ENCODE measurements around the gene SLC35E4.
"Not testable (repeated sequence)": the region's sequence is repeated elsewhere in the genome, so short reads cannot be mapped to it uniquely, and the experiment has no call there.

SLC35E4 gene

DNA sequence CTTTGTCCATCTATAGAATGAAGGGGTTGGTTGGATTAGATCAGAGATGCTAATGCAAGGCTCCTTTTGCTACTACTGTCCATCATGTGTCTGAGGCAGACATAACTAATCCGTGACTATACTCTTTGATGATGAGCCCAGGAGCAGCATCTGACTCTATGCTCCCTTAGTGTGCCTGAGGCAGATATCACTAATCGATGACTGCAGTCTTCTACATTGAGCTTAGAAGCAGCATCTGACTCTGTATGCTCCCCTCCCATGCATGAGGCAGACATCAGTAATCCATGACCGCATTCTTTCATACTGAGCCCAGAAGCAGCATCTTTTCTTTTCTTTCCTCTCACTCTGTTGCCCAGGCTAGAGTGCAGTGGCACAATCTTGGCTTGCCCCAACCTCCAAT is 24.4 kb upstream of the SLC35E4 start:
- no peak for DNase-seq (ENCODE audit: low read depth, low spot score)

DNA sequence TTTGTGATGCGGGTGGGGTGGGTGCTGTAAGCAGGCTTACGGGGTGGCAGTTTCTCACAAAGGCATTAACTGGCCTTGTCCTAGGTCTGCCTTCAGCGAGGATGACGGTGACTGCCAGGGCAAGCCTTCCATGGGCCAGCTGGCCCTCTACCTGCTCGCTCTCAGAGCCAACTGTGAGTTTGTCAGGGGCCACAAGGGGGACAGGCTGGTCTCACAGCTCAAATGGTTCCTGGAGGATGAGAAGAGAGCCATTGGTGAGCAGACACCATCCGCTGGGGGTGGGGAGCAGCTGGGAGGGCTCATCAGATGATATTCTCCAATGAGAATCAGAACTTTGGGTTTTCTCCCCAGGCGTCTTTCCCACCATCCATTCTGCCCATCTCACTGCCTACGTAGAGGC is 22.8 kb upstream of the SLC35E4 start:
- DNase-seq (ENCODE audit: low read depth, low spot score): no peak

DNA sequence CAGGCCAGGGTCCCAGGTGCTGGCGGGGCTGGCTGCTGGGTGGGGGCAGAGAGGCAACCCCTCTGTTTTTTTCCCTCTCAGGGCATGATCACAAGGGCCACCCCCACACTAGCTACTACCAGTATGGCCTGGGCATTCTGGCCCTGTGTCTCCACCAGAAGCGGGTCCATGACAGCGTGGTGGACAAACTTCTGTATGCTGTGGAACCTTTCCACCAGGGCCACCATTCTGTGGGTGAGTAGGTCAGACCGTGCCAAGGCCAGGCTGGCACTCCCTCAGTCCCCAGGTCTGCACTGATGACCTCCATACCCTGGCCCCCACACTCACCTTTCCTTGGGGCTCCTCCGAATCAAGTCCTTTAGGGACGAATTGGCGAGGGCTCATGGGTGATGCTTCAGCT is 21.3 kb upstream of the SLC35E4 start:
- DNase-seq (ENCODE audit: low read depth, low spot score): no peak

DNA sequence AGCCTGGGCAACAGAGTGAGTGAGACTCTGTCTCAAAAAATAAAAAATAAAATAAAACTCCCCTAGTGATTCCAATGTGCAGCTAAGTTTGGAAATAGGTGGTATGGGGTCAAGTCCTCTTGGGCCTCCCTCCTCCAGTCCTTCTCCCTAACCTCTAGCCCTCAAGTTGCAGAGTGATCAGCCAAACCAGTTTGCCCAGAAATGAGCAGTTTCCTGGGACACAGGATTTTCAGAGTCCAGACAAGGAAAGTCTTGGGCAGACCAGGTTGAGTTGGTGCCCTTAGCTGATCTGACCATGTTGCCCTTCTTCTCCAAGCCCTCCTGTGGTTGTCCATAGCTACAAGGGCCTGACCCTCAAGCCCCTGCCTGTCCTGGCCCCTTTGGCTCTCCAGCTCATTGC is 20.7 kb upstream of the SLC35E4 start:
- no peak for DNase-seq (ENCODE audit: low read depth, low spot score)

DNA sequence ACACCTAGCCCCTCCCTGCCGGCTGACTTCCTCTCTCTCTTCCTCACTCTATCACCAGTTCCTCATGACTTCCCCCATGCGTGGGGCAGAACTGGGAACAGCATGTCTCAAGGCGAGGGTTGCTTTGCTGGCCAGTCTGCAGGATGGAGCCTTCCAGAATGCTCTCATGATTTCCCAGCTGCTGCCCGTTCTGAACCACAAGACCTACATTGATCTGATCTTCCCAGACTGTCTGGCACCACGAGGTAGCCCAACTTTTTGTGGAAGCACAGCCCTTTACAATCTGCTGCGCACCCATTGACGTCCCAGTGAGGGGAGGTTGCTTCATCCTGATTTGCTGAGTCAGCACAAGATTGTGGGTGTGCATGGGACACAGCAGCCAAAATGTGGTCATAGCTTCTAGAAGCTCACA is 20.0 kb upstream of the SLC35E4 start:
- DNase-seq (ENCODE audit: low read depth, low spot score): no peak

DNA sequence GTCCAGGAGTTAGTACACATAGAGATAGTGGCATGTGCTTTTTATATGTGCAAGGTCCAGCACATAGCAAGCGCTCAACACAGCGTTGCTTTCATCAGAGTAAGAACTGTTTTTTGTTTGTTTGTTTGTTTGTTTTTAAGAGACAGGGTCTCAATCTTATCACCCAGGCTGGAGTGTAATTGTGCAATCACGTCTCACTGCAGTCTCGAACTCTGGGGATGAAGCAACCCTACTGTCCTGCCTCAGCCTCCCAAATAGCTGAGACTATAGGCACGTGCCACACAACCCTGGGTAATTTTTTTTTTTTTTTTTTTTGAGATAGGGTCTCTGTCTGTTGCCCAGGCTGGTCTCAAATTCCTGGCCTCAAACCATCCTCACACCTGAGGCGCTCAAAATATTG is 17.8 kb upstream of the SLC35E4 start:
- no peak for DNase-seq (ENCODE audit: low read depth, low spot score)

DNA sequence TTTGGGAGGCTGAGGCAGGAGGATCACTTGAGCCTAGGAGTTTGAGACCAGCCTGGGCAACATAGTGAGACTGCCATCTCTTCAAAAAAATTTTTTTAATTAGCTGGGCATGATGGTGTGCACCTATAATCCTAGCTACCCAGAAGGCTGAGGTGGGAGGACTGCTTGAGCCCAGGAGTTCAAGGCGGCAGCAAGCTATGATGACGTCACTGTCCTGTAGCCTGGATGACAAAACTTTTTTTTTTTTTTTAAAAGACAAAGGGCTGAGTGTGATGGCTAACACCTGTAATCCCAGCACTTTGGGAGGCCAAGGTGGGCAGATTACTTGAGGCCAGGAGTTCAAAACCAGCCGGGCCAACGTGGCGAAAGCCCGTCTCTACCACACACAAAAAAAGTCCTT is 15.7 kb upstream of the SLC35E4 start:
- not testable (repeated sequence) for DNase-seq (ENCODE audit: low read depth, low spot score)

DNA sequence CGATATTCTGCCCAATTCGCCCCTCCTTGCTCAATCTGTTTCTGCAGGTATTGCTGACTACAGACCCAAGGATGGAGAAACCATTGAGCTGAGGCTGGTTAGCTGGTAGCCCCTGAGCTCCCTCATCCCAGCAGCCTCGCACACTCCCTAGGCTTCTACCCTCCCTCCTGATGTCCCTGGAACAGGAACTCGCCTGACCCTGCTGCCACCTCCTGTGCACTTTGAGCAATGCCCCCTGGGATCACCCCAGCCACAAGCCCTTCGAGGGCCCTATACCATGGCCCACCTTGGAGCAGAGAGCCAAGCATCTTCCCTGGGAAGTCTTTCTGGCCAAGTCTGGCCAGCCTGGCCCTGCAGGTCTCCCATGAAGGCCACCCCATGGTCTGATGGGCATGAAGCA is 9.2 kb upstream of the SLC35E4 start:
- DNase-seq (ENCODE audit: low read depth, low spot score): no peak

DNA sequence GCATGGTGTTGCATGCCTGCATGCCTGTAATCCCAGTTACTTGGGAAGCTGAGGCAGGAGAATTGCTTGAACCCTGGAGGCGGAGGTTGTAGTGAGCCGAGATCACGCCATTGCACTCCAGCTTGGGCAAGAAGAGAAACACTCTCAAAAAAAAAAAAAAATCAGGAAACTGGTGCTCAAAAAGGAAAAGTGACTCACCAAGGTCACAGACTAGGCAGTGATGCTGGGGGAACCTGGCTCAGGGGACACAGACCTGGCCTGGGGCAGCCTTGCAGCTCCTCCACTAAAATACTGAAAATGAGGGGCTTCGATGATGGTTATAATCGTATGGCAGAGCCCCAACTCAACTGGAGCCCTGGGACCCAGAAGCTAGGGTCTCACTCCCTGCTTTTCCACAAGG is 8.1 kb upstream of the SLC35E4 start:
- no peak for DNase-seq (ENCODE audit: low read depth, low spot score)

DNA sequence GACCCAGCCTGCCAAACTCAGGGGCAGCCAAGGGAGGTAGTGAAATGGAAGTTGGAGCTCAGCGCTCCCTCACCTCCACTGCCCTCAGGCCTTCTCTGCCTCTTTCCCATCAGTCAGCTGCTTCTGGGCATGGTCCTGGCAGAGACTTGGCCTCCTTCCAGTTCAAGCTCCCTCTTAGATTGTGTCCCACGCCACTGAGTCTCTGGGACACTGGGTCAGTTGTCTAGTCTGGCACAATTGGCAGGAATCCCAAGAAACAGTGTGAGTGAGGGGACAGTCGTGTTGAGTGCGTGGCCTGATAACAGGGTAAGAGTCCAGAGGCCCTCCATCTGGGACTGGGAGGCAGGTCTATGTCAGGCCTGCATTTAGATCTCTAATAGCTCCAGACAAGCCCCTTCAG is 7.1 kb upstream of the SLC35E4 start:
- DNase-seq (ENCODE audit: low read depth, low spot score): no peak

DNA sequence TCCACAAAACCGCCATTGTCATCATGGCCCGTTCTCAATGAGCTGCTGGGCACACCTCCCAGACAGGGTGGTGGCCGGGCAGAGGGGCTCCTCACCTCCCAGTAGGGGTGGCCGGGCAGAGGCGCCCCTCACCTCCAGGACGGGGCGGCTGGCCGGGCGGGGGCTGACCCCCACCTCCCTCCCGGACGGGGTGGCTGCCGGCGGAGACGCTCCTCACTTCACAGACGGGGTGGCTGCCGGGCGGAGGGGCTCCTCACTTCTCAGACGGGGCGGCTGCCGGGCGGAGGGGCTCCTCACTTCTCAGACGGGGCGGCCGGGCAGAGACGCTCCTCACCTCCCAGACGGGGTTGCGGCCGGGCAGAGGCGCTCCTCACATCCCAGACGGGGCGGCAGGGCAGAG is 4.1 kb upstream of the SLC35E4 start:
- not testable (repeated sequence) for DNase-seq (ENCODE audit: low read depth, low spot score)

DNA sequence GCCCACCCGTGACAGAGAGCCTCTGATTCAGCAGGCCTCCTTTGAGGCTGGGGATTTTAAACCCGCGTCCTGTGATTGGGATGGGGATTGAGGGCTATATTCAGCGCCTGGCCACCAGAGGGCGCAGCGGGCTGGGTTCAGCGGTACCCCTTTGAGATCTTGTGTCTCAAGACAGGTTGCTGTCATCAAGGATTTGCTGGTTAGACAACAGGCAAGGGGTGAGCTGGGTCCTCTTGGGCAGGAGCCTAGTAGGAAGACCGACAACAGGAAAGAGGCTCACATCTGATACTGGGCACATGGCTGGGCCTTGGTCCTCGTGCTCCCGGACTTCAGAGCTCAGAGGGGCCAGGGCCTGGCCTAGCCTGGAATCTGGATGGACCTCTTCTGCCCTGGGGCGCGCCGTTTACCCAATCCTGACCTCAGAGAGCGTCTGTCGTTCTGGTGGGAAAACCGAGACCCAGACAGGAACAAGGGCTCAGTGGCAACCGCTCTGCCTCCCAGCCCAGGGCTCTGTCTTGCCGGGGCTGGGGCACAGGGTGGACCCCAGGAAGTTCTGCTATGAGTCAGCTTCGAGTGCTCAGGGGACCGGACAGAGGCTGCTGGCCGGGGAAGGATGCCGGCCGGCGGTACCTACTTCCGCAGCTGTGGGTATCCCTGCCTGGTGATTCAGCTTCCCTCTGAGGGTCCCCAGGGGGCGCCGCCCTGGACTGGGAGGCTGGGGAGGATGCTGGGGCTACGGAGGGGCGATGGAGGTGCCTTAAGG is 929 bp upstream of the SLC35E4 start:
- peak; percentile 91 for DNase-seq (ENCODE audit: low read depth, low spot score)

DNA sequence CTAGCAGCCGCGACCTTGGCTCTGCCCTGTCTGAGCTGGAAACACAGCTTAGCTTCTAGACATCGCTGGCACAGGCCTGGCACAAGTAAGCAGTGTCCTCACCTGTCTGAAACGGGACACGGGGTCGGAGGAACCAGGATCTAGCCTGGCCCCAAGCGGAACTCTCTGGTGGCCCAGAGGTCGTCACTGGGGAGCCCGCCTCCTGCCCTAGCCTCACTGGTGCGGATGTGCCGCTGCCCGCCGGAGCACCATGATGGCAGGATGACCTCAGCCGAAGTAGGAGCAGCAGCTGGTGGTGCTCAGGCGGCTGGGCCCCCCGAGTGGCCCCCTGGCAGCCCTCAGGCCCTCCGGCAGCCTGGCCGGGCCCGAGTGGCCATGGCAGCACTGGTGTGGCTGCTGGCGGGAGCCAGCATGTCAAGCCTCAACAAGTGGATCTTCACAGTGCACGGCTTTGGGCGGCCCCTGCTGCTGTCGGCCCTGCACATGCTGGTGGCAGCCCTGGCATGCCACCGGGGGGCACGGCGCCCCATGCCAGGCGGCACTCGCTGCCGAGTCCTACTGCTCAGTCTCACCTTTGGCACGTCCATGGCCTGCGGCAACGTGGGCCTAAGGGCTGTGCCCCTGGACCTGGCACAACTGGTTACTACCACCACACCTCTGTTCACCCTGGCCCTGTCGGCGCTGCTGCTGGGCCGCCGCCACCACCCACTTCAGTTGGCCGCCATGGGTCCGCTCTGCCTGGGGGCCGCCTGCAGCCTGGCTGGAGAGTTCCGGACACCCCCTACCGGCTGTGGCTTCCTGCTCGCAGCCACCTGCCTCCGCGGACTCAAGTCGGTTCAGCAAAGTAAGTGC is 871 bp downstream of the SLC35E4 start:
- peak; percentile 68 for DNase-seq (ENCODE audit: low read depth, low spot score)

DNA sequence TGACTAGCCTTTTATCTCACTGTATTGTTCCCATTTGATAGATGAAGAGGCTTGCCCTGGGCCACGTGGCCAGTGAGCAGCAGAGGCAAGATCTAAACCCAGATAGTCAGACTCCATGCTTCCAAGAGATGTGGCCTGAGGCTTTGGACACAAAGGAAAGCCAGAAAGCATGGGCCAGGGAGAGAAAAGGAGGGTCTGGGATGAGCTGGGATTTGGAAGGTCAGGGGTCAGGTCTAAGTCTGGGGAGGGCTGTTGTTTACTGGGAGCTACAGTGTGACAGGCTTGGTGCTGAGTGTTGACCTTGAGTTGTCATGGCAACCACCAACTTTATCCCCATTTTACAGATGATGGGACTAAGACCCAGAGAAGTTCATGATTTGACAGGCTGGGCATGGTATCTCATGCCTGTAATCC is 2.1 kb downstream of the SLC35E4 start:
- DNase-seq (ENCODE audit: low read depth, low spot score): peak; percentile 93

DNA sequence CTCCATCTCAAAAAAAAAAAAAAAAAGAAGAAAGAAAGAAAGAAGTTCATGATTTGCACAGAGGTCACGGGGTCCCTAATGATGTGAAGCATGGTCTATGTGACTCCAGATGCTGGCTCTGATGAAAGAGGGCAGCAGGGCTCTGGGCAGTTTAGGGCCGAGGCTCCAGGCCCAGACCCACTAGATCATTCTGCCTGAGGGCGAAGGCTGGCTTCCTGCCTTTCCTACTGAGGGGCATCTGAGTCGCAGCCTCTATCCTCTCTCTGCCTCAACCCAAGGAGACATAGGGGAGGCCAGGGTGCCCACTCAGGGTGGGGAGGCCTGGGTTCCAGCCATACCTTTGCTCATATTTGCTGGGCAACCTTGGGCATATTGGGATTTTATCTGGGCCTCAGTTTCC is 4.8 kb downstream of the SLC35E4 start:
- no peak for DNase-seq (ENCODE audit: low read depth, low spot score)

DNA sequence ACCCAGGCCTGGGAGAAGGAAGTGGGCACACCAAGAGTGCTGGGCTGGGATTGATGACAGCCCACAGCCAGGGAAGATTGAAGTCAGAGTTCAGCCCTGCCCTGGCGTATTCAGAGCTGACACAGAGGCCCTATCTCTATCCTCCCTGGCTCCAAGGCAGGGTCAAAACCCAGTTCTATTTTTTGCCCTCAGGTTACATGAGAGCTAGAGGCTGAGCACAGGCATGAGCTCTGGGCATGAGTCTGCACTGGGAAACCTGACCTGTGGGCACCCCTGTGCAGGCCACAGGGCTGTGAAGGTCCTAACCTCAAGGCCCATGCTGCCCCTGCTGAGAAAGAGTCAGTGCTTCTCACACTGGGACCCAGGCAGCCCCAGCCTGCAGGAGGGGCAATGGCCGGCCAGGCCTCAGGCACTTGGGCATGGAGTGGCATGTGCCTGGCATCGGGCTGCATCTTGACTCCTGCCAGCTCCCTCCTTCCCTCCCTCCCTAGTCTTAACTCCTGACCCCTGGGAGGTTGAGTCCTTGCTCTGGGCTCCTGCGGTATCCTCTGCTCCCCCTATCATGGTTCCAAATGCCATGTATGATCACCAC is 5.4 kb downstream of the SLC35E4 start:
- no peak for DNase-seq (ENCODE audit: low read depth, low spot score)

DNA sequence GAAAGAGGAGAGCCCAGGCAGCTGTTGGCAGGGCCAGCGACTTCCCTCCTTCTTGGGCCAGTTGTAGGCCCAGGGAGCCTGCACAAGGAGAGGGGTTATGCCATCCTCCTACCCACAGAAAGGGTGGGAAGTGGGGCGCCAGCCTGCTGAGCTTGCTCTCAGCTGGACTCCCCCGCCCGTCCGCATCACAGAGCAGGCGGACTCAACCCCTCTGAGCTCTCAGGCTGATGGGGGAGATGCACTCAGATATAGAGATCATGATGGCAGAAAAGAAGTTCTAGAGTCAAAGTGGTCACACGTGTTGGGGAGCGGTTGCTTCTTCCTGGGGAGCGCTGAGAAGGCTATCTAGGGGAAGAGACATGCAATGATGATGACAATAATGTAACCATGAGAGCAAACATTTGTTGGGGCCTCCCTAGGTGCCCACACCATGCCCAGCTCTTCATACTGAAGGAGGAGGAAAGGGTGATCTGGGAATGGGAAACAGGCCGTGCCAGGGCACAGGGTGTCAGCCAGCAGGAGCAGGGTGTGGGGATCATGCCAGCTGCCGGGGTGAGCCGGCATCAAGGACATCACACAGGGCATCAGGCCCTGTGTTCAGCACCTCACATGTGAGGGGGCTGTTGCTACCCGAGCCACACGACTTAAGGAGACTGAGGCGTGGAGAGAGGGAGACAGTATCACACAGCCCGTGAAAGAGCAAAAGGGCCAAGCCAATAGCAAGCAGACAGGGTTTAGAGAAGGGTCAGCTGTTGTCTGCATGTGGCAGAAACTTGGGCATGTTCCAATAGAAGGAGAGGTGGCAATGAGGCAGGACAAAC is 7.7 kb downstream of the SLC35E4 start:
- no peak for DNase-seq (ENCODE audit: low read depth, low spot score)

DNA sequence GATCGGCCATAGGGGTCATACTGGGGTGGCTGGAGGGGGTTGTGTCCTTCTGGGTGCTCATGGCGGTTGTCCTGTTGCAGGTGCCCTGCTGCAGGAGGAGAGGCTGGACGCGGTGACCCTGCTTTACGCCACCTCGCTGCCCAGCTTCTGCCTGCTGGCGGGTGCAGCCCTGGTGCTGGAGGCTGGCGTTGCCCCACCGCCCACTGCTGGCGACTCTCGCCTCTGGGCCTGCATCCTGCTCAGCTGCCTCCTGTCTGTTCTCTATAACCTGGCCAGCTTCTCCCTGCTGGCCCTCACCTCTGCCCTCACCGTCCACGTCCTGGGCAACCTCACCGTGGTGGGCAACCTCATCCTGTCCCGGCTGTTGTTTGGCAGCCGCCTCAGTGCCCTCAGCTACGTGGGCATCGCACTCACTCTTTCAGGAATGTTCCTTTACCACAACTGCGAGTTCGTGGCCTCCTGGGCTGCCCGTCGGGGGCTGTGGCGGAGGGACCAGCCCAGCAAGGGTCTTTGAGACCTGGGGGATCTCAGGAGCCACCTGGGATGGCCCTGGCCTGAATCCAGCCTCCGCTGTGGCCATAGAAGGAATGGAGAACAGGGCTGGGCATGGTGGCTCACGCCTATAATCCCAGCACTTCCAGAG is 11.1 kb downstream of the SLC35E4 start:
- DNase-seq (ENCODE audit: low read depth, low spot score): no peak

DNA sequence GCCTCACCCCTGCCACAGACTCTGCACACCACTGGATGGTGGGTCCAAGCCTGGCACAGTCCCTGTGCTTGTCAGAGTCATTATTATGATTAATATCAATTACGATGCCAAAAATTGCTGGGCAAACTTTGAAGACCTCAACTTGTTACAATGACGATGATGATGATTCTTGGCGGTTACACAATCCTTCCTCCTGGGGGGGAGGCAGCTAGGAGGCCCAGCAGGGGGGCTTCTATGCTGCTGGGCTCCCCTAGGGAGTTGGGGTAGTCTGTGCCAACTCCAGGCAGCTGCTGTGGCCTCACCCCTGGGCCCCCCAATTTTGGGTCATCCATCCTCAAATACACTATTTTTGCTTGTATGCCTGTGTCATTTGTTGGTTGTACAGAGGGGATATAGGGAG is 12.0 kb downstream of the SLC35E4 start:
- no peak for DNase-seq (ENCODE audit: low read depth, low spot score)

DNA sequence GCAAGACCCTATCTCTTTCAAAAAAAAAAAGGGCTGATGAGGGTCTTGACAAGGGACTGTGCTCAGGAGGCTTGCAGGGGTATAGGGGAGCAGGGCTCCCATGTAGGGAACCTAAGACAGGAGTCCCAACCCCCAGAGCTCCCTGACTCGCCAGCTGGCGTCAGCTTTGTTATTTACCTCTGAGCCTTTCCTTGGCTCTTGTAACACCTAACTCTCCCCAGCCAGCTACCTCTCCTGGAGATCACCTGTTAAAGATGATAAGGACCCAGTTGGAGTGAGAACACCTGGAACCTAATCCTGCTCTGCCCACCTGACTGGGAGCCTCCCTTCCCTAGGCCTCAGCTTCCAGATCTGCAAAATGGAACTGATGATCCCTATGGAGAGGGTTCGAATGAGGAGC is 13.2 kb downstream of the SLC35E4 start:
- DNase-seq (ENCODE audit: low read depth, low spot score): no peak

DNA sequence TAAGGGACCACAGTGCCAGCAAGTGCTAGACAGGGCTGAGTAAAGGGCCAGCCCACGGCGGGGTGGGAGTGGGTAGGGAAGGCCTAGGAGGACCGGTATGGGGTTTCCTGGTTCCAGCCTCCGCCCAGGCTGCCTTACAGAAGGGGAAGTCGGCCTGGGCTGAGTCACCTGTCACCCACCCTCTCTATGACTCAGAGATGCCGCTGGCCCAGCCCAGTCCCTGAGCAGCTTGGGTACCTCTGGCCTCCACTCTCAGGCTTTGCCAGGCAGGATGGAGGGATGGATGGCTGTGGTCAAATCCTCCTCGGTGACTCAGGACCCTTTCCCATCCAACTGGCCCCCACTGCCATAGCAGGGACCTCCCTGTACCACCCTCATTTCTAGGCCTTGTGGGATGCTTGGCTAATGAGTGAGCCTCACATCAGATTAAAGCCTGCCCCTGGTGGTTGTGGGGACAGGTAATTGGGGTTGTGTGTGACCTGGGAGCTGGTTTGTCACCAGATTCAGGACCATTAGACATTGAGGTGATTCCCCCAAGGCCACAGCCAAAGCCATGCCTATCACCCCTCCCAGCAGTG is 13.9 kb downstream of the SLC35E4 start:
- no peak for DNase-seq (ENCODE audit: low read depth, low spot score)

Measured in ELF-1 (cell line).